Esophagus squamous epithelium (tissue), 5 donors: ENCODE data around the gene KLF13. TPM values are rescaled to one million over a fixed set of nuclear protein-coding genes. Genes with fewer than 3 reads are reported as not detected.

Source experiments
- DNase-seq: peaks from one replicate; lab custom pipeline; 2025; lab: John Stamatoyannopoulos, UW
- H3K27ac ChIP-seq, 4 donors: fragments of 200-600 bp; sonication (generic); one replicate each; pipeline ENCODE4 v1.5.1; 2016 to 2019; ENCODE audit warnings: mild to moderate bottlenecking in 1 of 4
- H3K27me3 ChIP-seq, 4 donors: fragments of 200-600 bp; sonication (generic); 1 replicate in 3 of 4; 2 replicates in 1 of 4; pipeline versions ENCODE4 v1.5.1 to v1.6.0; 2017 to 2021; ENCODE audit warnings: antibody characterized with exemption in 1 of 4
- H3K36me3 ChIP-seq, 3 donors: fragments of 200-600 bp; sonication (generic); one replicate each; pipeline ENCODE4 v1.5.1; 2016 to 2019
- H3K4me1 ChIP-seq, 3 donors: fragments of 200-600 bp; sonication (generic); one replicate each; pipeline ENCODE4 v1.5.1; 2017 to 2019
- H3K4me3 ChIP-seq, 4 donors: fragments of 200-600 bp; sonication (generic); 1 replicate in 3 of 4; 2 replicates in 1 of 4; pipeline ENCODE4 v1.5.1; 2016 to 2019; ENCODE audit warnings: mild to moderate bottlenecking in 2 of 4, moderate library complexity in 1 of 4
- H3K9me3 ChIP-seq, 3 donors: fragments of 200-600 bp; sonication (generic); one replicate each; pipeline ENCODE4 v1.5.1; 2016 to 2019
- CTCF ChIP-seq, 6 experiments: fragments of 450-650 bp in 4 of 6; fragments of 200-600 bp in 2 of 6; sonication (generic) in 2 of 6; IDR thresholded peaks; one replicate each; pipeline ENCODE4 v1.5.1; 2016 to 2019; ENCODE audit warnings: antibody characterized with exemption in 6 of 6, mild to moderate bottlenecking in 4 of 6, moderate library complexity in 4 of 6
- POLR2A ChIP-seq, 4 donors: fragments of 450-650 bp; IDR thresholded peaks; one replicate each; pipeline ENCODE4 v1.6.1; 2017; ENCODE audit warnings: antibody characterized with exemption in 4 of 4, mild to moderate bottlenecking in 4 of 4, moderate library complexity in 3 of 4
- WGBS, 2 donors: methylation state at CpG; one replicate each; pipeline ENCODE4 v1.1.5; 2018; 5-methylcytosine and 5-hydroxymethylcytosine counted together
- intact Hi-C: fragments of 100-400 bp; cut with DNase I; formaldehyde crosslinking; loops from one replicate; pipeline ENCODE4 v1.15.0; 2022
- total RNA-seq, 4 donors: library from RNA; depleted of rRNA; stranded (reverse); fragments of >200 nt; gene quantifications; one replicate each; pipeline ENCODE4 v1.1.0, GENCODE V29; 2016
- donor health status: DM: yes; HTN: yes; CAD: no.

KLF13 gene
- total RNA-seq, 4 donors from 2014 or later = 16.4 to 54.6 (median 41.8) TPM

GRCh38 chr15:31383139-31383538 lies 56.5 kb downstream of the KLF13 start:
- 85 to 88% methylated on average over 5 to 6 of the region's 6 CpGs for WGBS, 2 donors
- Histone ChIP-seq H3K27me3 (no peaks in the 10 kb centered on the region), H3K9me3 (no peaks in the 10 kb centered on the region), H3K27ac (no peak overlapping the region), H3K4me1 (peaks cover 0 to 11% (median 11%) of the 10 kb centered on the region in 3 donors), H3K36me3 (peaks cover 0 to 48% (median 6%) of the 10 kb centered on the region in 3 donors), H3K4me3 (no peak overlapping the region)
- no peak for DNase-seq
- intact Hi-C loops = no loop called here
- no peak for TF ChIP-seq CTCF (IDR thresholded peaks at IDR 0.05)
- TF ChIP-seq POLR2A (IDR thresholded peaks at IDR 0.05) = no peak

- WGBS, 2 donors = 51 to 70% methylated on average over 3 to 4 of the region's 4 CpGs
- intact Hi-C loops = no loop called here
- Histone ChIP-seq H3K27me3 (no peaks in the 10 kb centered on the region), H3K27ac (no peak overlapping the region), H3K9me3 (no peaks in the 10 kb centered on the region), H3K4me1 (peaks cover 0 to 13% (median 12%) of the 10 kb centered on the region in 3 donors), H3K36me3 (peaks cover 0 to 34% (median 0%) of the 10 kb centered on the region in 3 donors), H3K4me3 (no peak overlapping the region)
- TF ChIP-seq POLR2A (IDR thresholded peaks at IDR 0.05) (no peak), CTCF (IDR thresholded peaks at IDR 0.05) (no peak)
- DNase-seq = no peak
These were observed 57.9 kb downstream of the KLF13 start for GRCh38 chr15:31384568-31384967.

GRCh38 chr15:31385736-31386135 lies 59.1 kb downstream of the KLF13 start:
- 69 to 77% methylated on average over 3 of the region's 3 CpGs for WGBS, 2 donors

GRCh38 chr15:31387092-31387478 lies 60.5 kb downstream of the KLF13 start:
- intact Hi-C loops = no loop called here

More at GRCh38 chr15:31385736-31386135, 59.1 kb downstream of the KLF13 start:
- TF ChIP-seq CTCF (IDR thresholded peaks at IDR 0.05) (no peak), POLR2A (IDR thresholded peaks at IDR 0.05) (no peak)
- H3K4me1 ChIP-seq = peaks cover 0 to 13% (median 12%) of the 10 kb centered on the region in 3 donors
- peaks cover 0 to 22% (median 0%) of the 10 kb centered on the region in 3 donors for H3K36me3 ChIP-seq
- H3K27ac ChIP-seq = no peak overlapping the region
- DNase-seq = no peak
- no peaks in the 10 kb centered on the region for H3K9me3 ChIP-seq
- H3K4me3 ChIP-seq = no peak overlapping the region
- intact Hi-C loops = no loop called here
- H3K27me3 ChIP-seq = no peaks in the 10 kb centered on the region

More at GRCh38 chr15:31387092-31387478, 60.5 kb downstream of the KLF13 start:
- TF ChIP-seq CTCF (IDR thresholded peaks at IDR 0.05) (no peak), POLR2A (IDR thresholded peaks at IDR 0.05) (no peak)
- H3K9me3 ChIP-seq = no peaks in the 10 kb centered on the region
- H3K27ac ChIP-seq = peak overlapping the region in 1 of 4 donors; percentile 63
- 29 to 65% methylated on average over 1 to 2 of the region's 2 CpGs for WGBS, 2 donors
- H3K36me3 ChIP-seq = peaks cover 0 to 8% (median 0%) of the 10 kb centered on the region in 3 donors
- peaks cover under 1 to 25% (median 16%) of the 10 kb centered on the region in 3 donors for H3K4me1 ChIP-seq
- DNase-seq = no peak
- no peak overlapping the region for H3K4me3 ChIP-seq
- H3K27me3 ChIP-seq = no peaks in the 10 kb centered on the region
